Panc1 (cell line): ENCODE measurements around the gene WDR26.
"Not testable (repeated sequence)": the region's sequence is repeated elsewhere in the genome, so short reads cannot be mapped to it uniquely, and the experiment has no call there.

Experiments used
- POLR2AphosphoS5 ChIP-seq: IDR thresholded peaks from 2 replicates; pipeline ENCODE4 v1.6.1; 2012; ENCODE audit warnings: mild to moderate bottlenecking, low read depth, low read length, moderate library complexity
- SIN3A ChIP-seq: IDR thresholded peaks from 2 replicates; pipeline ENCODE4 v1.6.1; 2012; ENCODE audit warnings: low read depth, mild to moderate bottlenecking, low read length, moderate library complexity, borderline replicate concordance; ENCODE audit not compliant: insufficient read depth
- TF ChIP-seq, protein P1 (sequence below): fragments of 450-650 bp; IDR thresholded peaks from 2 replicates; pipeline ENCODE4 v1.5.1; 2017; ENCODE audit warnings: mild to moderate bottlenecking

DNA sequence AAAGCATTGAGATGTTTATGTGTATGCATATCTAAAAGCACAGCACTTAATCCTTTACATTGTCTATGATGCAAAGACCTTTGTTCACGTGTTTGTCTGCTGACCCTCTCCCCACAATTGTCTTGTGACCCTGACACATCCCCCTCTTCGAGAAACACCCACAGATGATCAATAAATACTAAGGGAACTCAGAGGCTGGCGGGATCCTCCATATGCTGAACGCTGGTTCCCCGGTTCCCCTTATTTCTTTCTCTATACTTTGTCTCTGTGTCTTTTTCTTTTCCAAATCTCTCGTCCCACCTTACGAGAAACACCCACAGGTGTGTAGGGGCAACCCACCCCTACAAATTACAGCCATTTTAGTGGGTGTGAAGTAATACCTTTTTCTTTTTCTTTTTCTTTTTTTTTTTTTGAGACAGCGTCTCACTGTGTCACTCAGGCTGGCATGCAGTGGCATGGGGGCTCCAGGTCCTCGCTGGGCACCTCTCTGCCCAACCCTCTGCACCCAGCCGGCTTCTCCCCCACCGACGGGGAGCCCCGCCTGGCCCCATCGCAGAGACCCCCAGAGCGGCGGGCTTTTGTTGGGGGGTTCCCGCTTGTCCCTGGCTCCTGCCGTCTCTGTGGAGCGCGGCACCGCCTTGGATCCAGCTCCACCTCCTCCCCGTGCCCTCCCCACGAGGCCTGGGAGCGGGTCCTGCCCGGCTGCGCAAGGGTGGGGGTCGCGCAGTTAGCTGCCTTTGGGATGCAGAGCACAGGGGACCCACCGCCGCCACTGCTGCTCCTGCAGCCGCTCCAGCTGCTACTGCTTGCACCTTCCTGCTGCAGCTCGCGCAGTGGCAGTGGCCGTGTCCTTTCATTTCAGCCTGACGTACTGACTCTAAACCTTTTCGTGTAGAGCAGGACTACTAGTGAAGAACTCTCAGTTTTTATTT is 93.9 kb downstream of the WDR26 start:
- TF ChIP-seq, protein P1, sequence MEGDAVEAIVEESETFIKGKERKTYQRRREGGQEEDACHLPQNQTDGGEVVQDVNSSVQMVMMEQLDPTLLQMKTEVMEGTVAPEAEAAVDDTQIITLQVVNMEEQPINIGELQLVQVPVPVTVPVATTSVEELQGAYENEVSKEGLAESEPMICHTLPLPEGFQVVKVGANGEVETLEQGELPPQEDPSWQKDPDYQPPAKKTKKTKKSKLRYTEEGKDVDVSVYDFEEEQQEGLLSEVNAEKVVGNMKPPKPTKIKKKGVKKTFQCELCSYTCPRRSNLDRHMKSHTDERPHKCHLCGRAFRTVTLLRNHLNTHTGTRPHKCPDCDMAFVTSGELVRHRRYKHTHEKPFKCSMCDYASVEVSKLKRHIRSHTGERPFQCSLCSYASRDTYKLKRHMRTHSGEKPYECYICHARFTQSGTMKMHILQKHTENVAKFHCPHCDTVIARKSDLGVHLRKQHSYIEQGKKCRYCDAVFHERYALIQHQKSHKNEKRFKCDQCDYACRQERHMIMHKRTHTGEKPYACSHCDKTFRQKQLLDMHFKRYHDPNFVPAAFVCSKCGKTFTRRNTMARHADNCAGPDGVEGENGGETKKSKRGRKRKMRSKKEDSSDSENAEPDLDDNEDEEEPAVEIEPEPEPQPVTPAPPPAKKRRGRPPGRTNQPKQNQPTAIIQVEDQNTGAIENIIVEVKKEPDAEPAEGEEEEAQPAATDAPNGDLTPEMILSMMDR: not testable (repeated sequence)
- not testable (repeated sequence) for TF ChIP-seq POLR2AphosphoS5, SIN3A
